Type B pancreatic cell (in vitro differentiated cells): Measurements from ENCODE around the gene SUSD1. TPM values are rescaled to one million over a fixed set of nuclear protein-coding genes. Genes with fewer than 3 reads are reported as not detected.

ENCODE experiments used
- DNase-seq: peaks from one replicate; pipeline ENCODE4 v3.0.0; 2021; ENCODE audit warnings: mixed read lengths; ENCODE audit not compliant: unreplicated experiment; ENCODE audit errors: extremely low spot score
- H3K27ac Mint-ChIP-seq: 2 replicates; pipeline ENCODE4 v1.8.0; 2021; ENCODE audit warnings: mild to moderate bottlenecking, mixed read lengths
- H3K27me3 Mint-ChIP-seq: 2 replicates; pipeline ENCODE4 v1.8.0; 2021; ENCODE audit warnings: mixed read lengths
- H3K36me3 Mint-ChIP-seq: 2 replicates; pipeline ENCODE4 v1.8.0; 2021; ENCODE audit warnings: mixed read lengths
- H3K4me1 Mint-ChIP-seq: one replicate; pipeline ENCODE4 v1.8.0; 2021; ENCODE audit warnings: mixed read lengths; ENCODE audit not compliant: unreplicated experiment
- H3K4me3 Mint-ChIP-seq: 2 replicates; pipeline ENCODE4 v1.8.0; 2021; ENCODE audit warnings: mild to moderate bottlenecking, mixed read lengths
- H3K9me3 Mint-ChIP-seq: 2 replicates; pipeline ENCODE4 v1.8.0; 2021; ENCODE audit warnings: mixed read lengths
- total RNA-seq: library from RNA; stranded (reverse); gene quantifications from 2 replicates; pipeline ENCODE4 v1.2.1, GENCODE V29; 2021; ENCODE audit warnings: low replicate concordance
- TF ChIP-seq, protein P1 (sequence below): fragments of 200-600 bp; sonication (generic); conservative IDR thresholded peaks from 2 replicates; pipeline ENCODE4 v1.5.0; 2021; ENCODE audit warnings: antibody characterized with exemption, mild to moderate bottlenecking

SUSD1 gene
- total RNA-seq, 1 donor from 2014 or later: 16.3 TPM

DNA sequence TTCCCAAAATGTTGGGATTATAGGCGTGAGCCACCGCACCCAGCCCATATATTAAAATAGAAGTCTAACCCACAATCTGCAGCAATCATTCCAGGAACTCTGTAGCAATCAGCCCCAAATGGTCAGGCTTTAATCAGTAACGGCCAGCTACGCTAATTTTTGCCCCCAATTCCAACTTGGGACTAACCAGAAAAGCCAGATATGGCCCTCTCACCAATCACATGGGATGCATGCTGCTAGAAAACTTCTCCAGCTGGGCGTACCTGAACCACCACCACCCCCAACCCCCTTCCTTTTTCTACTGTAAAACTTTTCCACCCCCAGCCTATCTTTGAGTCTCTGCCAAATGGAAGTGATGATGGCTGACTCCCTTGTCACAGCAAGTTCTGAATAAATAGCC is 4.1 kb downstream of the SUSD1 start:
- H3K9me3 Mint-ChIP-seq: peaks cover 11% of the 10 kb centered on the region
- DNase-seq: no peak
- TF ChIP-seq, protein P1, sequence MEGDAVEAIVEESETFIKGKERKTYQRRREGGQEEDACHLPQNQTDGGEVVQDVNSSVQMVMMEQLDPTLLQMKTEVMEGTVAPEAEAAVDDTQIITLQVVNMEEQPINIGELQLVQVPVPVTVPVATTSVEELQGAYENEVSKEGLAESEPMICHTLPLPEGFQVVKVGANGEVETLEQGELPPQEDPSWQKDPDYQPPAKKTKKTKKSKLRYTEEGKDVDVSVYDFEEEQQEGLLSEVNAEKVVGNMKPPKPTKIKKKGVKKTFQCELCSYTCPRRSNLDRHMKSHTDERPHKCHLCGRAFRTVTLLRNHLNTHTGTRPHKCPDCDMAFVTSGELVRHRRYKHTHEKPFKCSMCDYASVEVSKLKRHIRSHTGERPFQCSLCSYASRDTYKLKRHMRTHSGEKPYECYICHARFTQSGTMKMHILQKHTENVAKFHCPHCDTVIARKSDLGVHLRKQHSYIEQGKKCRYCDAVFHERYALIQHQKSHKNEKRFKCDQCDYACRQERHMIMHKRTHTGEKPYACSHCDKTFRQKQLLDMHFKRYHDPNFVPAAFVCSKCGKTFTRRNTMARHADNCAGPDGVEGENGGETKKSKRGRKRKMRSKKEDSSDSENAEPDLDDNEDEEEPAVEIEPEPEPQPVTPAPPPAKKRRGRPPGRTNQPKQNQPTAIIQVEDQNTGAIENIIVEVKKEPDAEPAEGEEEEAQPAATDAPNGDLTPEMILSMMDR: no peak
- H3K27ac Mint-ChIP-seq: peak overlapping the region; percentile 98
- peaks cover 7% of the 10 kb centered on the region for H3K27me3 Mint-ChIP-seq
- H3K4me1 Mint-ChIP-seq: peaks cover 45% of the 10 kb centered on the region
- H3K4me3 Mint-ChIP-seq: no peak overlapping the region
- peaks cover 20% of the 10 kb centered on the region for H3K36me3 Mint-ChIP-seq

DNA sequence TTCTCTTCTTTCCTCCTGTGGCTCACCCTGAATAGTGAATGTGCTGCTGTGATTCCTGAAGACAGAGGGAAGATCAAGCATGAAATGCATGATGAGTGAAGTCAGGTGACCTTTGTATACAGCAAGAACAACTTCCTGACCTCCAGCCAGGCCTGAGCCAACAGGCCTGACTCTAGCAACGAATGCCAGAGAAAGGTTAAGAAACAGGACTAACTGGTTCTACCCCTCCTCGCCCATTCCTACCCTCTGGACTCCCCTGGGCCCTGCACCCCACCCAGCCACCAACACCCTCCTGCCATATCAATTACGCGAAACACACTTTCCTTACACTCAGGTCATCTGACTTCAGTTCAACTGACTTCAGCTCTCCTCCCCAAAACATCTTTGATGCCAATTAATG is 4.9 kb downstream of the SUSD1 start:
- Mint-ChIP-seq H3K27me3 (peaks cover under 1% of the 10 kb centered on the region), H3K9me3 (peaks cover 11% of the 10 kb centered on the region), H3K4me1 (peaks cover 37% of the 10 kb centered on the region), H3K4me3 (peak overlapping the region; percentile 67), H3K36me3 (peaks cover 20% of the 10 kb centered on the region), H3K27ac (peak overlapping the region; percentile 98)
- TF ChIP-seq, protein P1: no peak
- no peak for DNase-seq

DNA sequence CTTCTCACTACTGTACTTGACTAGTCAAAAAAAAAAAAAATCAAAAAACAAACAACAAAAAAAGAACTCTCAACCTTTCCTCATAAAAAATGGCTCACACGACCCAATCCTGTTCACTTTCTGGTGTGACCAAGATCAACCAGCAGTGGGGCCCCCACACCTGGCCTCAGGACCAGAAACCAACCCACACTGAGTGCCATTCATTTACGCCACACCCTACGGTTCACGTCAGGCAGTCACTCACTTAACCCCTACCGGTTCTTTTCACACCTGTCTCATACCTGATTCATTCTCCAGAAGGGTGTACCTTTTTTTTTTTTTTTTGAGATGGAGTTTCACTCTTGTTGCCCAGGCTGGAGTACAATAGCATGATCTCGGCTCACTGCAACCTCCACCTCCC is 5.7 kb downstream of the SUSD1 start:
- H3K36me3 Mint-ChIP-seq: peaks cover 18% of the 10 kb centered on the region
- H3K4me3 Mint-ChIP-seq: peak overlapping the region; percentile 69
- H3K27me3 Mint-ChIP-seq: no peaks in the 10 kb centered on the region
- peak overlapping the region; percentile 98 for H3K27ac Mint-ChIP-seq
- peaks cover 11% of the 10 kb centered on the region for H3K9me3 Mint-ChIP-seq
- TF ChIP-seq, protein P1: no peak
- DNase-seq: no peak
- H3K4me1 Mint-ChIP-seq: peaks cover 35% of the 10 kb centered on the region

DNA sequence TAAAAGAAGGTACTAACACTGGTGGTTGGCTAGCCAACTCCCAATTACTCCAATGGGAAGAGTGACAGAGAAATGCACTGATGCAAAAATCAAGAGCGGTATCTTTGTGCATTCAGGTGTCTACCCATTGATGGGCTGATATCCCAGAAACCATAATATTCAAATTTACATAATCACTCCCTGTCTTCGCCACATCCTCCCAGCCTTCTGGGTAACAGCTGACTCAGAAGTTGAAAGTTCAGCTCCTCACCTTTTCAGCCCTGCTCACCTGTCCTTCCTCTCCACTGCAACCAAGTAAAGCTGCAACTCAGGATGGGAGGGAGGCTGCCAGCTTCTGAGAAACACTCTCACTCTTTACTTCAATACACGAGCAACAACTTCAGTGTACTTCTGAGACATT is 6.9 kb downstream of the SUSD1 start:
- Mint-ChIP-seq H3K4me3 (peak overlapping the region; percentile 69), H3K36me3 (peaks cover 12% of the 10 kb centered on the region), H3K27ac (peak overlapping the region; percentile 98), H3K4me1 (peaks cover 30% of the 10 kb centered on the region), H3K27me3 (no peaks in the 10 kb centered on the region), H3K9me3 (peaks cover 11% of the 10 kb centered on the region)
- TF ChIP-seq, protein P1: no peak
- no peak for DNase-seq

DNA sequence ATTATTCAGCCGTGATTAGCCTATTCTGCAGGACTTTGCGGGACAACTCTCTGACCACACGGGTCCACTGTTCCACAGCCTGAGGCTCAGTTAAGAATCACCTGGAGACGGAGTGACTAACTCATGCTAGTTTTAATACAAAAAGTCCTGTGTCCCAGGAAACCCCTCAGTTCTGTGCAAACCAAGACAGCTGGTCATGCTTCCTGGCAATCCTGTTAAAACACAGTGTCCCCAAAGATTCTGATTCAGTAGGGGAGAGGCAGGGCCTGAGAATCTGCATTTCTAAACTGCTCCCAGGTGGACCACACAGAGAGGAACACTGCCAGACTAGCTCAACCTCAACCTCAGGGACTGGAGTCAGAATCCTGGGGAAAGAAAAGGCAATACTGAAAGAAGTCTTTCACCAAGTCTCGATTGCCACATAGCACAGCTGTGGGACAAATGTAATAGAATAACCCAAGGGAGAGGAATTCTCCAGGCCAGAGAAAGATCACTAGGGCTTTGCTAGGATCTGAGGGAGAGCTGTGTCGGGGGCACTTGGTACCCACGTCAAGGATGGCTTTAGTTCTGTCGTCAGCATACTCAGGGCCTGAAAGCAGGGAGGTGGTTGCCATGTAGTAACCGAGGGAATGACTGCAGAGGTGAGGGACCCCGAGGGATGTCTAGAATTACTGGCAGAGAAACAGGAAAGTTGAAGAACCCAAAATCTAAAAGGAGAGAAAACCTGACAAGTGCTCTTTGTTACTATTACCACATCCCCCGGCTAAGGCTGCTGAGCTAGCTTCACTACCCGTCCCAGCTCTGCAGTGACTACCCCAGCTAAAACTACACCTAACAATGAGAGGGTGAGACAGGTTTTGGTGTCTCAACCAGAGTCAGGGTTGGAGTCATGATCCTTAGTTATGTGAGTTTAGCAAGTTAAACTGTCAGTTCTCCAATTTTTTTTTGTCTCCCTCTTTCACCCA is 8.6 kb downstream of the SUSD1 start:
- no peaks in the 10 kb centered on the region for H3K27me3 Mint-ChIP-seq
- H3K4me1 Mint-ChIP-seq: peaks cover 27% of the 10 kb centered on the region
- peak overlapping the region; percentile 76 for H3K27ac Mint-ChIP-seq
- H3K4me3 Mint-ChIP-seq: peak overlapping the region; percentile 49
- peaks cover 6% of the 10 kb centered on the region for H3K36me3 Mint-ChIP-seq
- no peak for DNase-seq
- TF ChIP-seq, protein P1: no peak
- peaks cover 4% of the 10 kb centered on the region for H3K9me3 Mint-ChIP-seq
